PFSK-1 (cell line): Measurements from ENCODE around the gene DDX53.

Experiments
- POLR2AphosphoS5 ChIP-seq: IDR thresholded peaks from 2 replicates; pipeline ENCODE4 v1.6.1; 2012; ENCODE audit warnings: low read depth, mild to moderate bottlenecking, control low read depth, low read length, moderate library complexity
- SIN3A ChIP-seq: IDR thresholded peaks from 2 replicates; pipeline ENCODE4 v1.6.1; 2012; ENCODE audit warnings: mild to moderate bottlenecking, low read length, moderate library complexity, borderline replicate concordance; ENCODE audit not compliant: insufficient read depth
- TAF1 ChIP-seq: IDR thresholded peaks from 2 replicates; pipeline ENCODE4 v1.6.1; 2012; ENCODE audit warnings: low read length, control low read depth, borderline replicate concordance; ENCODE audit not compliant: insufficient read depth
- TF ChIP-seq, protein P1 (sequence below), 2 experiments: IDR thresholded peaks; 2 replicates each; pipeline versions ENCODE4 v1.6.1 to v1.8.0; 2011 to 2012; ENCODE audit warnings: low read depth in 2 of 2, low read length in 2 of 2, control low read depth in 1 of 2, inconsistent platforms in 1 of 2, mild to moderate bottlenecking in 1 of 2, moderate library complexity in 1 of 2; ENCODE audit not compliant: insufficient read depth in 1 of 2

DNA sequence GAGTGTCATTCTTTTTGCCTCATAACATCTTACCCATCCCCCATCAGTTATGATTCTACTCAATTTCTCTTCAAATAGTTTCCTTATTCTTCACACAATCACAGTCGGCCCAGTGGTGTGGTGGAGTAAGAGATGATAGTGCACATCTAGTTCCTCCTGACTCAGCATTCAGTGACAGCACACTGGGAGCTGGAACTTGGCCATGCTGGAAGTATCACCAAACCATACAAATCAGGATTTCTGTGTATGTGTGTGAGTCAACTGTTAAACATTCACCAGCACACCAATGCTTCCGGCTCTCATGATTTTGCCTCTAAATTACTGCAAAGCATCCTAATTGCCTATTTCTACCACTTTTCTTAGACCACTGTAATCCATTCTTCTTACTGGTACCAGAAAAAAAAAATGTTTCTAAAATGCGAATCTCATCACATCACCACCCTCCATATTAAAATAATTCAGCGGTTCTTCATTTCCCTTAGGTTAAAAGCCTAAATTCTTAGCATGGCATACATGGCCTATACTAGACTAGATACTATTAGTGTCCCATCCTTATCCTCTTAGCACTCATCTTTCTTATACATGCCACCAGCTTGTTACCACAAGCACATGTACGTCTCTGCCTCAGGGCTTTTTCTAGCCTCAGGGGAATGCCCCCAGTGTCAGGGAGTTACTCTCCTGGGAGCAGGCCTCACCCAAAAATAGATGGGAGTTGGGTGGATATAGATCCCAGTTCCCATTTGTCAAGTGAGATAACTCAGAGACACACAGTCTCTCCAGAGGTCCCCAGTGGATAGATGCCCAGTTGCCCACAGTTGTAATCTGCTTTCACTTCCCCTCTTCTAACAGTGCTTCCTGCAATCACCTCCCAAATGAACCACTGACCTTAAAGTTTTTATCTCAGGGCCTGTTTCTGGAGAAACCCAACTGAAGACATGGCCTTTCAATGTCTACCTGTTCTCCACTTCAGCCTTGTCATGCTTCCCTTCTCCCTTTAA is 49.2 kb upstream of the DDX53 start:
- TF ChIP-seq TAF1: no peak
- no peak for TF ChIP-seq POLR2AphosphoS5
- TF ChIP-seq, protein P1, sequence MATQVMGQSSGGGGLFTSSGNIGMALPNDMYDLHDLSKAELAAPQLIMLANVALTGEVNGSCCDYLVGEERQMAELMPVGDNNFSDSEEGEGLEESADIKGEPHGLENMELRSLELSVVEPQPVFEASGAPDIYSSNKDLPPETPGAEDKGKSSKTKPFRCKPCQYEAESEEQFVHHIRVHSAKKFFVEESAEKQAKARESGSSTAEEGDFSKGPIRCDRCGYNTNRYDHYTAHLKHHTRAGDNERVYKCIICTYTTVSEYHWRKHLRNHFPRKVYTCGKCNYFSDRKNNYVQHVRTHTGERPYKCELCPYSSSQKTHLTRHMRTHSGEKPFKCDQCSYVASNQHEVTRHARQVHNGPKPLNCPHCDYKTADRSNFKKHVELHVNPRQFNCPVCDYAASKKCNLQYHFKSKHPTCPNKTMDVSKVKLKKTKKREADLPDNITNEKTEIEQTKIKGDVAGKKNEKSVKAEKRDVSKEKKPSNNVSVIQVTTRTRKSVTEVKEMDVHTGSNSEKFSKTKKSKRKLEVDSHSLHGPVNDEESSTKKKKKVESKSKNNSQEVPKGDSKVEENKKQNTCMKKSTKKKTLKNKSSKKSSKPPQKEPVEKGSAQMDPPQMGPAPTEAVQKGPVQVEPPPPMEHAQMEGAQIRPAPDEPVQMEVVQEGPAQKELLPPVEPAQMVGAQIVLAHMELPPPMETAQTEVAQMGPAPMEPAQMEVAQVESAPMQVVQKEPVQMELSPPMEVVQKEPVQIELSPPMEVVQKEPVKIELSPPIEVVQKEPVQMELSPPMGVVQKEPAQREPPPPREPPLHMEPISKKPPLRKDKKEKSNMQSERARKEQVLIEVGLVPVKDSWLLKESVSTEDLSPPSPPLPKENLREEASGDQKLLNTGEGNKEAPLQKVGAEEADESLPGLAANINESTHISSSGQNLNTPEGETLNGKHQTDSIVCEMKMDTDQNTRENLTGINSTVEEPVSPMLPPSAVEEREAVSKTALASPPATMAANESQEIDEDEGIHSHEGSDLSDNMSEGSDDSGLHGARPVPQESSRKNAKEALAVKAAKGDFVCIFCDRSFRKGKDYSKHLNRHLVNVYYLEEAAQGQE (IDR thresholded peaks at IDR 0.05; ENCODE audit: insufficient read depth in 1 of 2, low read depth in 2 of 2, low read length in 2 of 2): no peak
- TF ChIP-seq SIN3A: no peak
